Daoy (cell line): ENCODE measurements around the gene WDTC1. TPM values are rescaled to one million over a fixed set of nuclear protein-coding genes. Genes with fewer than 3 reads are reported as not detected.
A peak's percentile ranks its signal among the peaks of the same experiment; 100 is the strongest.
"Not testable (repeated sequence)": the region's sequence is repeated elsewhere in the genome, so short reads cannot be mapped to it uniquely, and the experiment has no call there.

Experiments
- DNase-seq: peaks from one replicate; pipeline ENCODE4 v3.0.0-alpha.2; 2015; ENCODE audit warnings: low read depth
- total RNA-seq: library from RNA; depleted of rRNA; stranded (reverse); fragments of >200 nt; shearing (Covaris generic); gene quantifications from 2 replicates; pipeline ENCODE4 v1.2.3, GENCODE V29; 2014; rRNA removed

Gene WDTC1, protein sequence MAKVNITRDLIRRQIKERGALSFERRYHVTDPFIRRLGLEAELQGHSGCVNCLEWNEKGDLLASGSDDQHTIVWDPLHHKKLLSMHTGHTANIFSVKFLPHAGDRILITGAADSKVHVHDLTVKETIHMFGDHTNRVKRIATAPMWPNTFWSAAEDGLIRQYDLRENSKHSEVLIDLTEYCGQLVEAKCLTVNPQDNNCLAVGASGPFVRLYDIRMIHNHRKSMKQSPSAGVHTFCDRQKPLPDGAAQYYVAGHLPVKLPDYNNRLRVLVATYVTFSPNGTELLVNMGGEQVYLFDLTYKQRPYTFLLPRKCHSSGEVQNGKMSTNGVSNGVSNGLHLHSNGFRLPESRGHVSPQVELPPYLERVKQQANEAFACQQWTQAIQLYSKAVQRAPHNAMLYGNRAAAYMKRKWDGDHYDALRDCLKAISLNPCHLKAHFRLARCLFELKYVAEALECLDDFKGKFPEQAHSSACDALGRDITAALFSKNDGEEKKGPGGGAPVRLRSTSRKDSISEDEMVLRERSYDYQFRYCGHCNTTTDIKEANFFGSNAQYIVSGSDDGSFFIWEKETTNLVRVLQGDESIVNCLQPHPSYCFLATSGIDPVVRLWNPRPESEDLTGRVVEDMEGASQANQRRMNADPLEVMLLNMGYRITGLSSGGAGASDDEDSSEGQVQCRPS
- total RNA-seq: 10.3 and 14.1 TPM in 2 replicates

DNA sequence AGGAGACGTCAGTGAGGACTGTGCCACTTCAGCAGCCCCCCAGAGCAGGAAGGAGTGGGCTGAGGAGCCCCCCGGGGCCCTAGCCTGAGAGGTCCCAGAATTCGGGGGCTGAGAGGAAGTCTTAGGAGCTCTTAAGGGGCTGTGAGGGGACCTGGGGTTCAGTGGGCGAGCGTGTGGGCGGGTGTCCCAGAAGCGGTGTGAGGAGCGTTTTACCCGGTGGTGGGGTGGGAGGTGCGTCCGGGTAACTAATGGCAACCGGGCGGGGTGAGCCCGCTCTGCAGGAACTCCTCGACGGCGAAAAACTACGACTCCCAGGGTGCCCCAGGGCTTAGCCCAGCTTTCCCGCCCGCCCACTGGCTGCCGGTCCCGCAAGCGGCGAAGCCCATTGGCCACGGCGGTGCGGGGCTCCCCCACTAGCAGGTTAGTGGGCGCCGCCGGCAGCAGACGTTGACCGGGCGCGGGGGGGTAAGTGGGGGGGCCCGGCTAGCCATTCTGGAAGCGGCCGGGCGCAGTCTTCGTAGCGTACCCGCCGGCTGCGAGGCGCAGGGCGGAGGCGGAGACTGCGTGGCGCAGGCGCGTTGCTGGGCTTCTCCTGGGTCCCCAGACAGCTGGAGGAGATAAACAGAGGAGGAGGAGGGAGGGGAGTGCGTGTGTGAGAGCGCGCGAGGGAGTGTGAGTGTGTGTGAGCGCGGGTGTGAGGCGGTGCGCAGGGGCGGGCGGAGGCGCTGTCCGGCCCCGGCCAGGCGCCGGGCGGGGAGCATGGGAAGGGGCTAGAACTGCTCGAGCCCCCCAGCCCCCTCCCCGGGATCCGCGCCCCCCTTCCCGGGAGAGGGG, at the start of gene WDTC1:
TSS of gene WDTC1 (plus strand) at position 584 of the 834 bp plus-strand sequence. CDS start 26,423 bp downstream, outside the sequence.
- peak; percentile 98 for DNase-seq

DNA sequence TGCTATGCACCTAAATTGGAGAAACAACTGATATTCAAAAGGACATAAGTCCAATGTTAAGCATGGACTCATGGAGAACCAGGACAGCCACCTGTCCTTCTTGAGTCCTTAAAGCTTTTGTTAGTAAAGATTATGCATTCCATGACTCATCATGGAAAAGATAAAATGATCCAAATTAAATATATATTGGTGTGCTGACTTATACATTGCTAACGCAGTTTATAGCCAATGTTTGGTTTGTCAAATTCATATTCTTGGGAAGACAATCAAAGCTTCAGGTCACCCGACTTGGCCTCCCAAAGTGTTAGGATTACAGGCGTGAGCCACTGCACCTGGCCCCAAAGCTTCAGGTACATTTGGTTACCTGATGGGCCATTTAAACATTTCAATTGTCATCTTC, 49.8 kb upstream of the WDTC1 start:
- not testable (repeated sequence) for DNase-seq

DNA sequence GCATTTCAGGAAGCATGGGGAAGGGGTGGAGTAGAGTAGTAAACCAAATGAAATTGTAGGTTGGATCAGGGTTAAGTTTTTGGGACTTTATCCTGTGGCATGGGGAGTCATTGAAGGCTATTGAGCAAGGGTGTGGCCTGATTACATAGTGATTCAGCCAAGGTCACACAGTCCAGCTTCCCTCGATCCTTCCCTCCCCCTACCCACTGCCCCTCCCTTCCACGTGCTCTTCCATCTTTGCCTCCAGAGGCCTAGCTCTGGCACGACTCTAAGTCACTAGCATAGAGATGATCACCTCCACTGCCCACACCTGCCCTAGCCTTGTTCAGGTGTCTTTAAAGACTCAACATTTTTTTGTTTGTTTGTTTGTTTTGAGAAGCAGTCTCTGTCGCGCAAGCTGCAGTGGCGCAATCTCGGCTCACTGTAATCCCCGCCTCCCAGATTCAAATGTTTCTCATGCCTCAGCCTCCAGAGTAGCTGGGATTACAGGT, 42.3 kb upstream of the WDTC1 start:
- peak; percentile 45 for DNase-seq

DNA sequence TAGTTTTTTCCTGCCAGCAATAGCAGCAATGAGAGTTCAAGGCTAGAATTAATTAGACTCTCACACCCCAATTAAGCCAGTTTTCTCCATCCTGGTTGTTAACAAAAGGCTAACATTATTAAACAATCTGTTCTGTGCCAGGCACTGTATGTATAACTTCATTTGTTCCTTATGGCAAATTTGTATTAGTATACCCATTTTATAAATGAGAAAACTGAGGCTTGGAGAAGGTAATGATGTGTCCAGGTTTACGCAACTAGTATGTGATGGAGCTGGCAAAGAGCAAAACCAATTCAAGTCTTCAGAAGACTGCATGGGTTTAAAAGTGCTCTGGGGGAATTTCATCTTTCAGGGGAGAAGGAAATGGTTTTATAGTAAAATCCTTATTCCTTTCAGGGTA, 41.2 kb upstream of the WDTC1 start:
- DNase-seq: no peak

DNA sequence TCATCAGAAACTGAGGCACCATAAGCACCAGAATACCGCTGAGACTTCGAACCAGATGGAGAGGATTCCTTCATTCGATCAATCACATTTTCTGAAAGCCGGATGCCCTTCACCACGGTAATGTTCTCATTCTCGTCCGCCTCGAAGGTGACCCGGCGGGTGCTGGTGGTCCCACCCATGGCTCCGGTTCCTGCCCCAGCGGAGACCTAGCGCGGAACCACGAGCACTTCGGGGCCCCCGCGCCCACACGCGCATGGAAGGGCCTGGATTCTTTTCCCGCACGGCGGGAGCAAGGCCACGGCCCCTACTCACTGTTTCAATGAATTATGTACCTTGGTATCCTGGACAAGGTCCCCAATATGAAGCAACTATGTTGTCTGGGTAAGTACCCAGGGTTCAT, 33.1 kb upstream of the WDTC1 start:
- no peak for DNase-seq

DNA sequence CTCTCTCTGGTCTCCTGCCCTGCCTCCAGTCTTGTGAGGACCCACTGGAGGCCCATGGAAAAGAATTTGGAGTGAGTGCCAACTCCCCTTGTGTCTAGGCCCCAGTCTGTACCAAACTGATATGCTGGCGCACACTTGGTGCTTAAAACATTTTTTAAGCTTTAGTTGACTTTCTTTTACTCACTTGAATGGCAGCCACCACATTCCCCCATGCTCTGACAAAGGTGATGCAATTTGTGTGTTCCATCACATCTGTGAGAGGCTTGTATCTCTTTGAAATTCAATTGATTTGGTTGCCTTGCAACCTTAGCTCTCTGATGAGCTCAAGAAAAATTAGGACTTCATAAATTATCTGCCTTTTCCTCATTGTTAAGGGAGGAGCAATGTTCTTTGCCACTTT, 30.5 kb upstream of the WDTC1 start:
- DNase-seq: no peak

DNA sequence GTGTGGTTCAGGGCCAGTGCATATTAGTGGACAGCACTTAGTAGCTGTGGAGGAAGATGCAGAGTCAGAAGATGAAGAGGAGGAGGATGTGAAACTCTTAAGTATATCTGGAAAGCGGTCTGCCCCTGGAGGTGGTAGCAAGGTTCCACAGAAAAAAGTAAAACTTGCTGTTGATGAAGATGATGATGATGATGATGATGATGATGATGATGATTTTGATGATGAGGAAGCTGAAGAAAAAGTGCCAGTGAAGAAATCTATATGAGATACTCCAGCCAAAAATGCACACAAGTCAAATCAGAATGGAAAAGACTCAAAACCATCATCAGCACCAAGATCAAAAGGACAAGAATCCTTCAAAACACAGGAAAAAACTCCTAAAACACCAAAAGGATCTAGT, 27.2 kb upstream of the WDTC1 start:
- not testable (repeated sequence) for DNase-seq

DNA sequence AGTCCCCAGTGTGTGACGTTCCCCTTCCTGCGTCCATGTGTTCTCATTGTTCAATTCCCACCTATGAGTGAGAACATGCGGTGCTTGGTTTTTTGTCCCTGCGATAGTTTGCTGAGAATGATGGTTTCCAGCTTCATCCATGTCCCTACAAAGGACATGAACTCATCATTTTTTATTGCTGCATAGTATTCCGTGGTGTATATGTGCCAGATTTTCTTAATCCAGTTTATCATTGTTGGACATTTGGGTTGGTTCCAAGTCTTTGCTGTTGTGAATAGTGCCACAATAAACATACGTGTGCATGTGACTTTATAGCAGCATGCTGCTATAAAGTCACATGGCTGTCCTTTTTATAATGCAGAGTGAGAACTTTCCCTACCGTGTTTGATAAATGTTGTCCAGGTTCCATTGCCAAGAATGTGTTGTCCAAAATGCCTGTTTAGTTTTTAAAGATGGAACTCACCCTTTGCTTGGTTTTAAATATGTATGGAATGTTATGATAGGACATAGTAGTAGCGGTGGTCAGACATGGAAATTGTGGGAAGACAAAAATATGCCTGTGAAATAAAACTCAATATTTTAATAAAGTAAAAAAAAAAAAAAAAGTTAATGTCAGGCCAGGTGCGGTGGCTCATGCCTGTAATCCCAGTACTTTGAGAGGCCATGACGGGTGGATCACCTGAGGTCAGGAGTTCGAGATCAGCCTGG, 26.1 kb upstream of the WDTC1 start:
- not testable (repeated sequence) for DNase-seq

DNA sequence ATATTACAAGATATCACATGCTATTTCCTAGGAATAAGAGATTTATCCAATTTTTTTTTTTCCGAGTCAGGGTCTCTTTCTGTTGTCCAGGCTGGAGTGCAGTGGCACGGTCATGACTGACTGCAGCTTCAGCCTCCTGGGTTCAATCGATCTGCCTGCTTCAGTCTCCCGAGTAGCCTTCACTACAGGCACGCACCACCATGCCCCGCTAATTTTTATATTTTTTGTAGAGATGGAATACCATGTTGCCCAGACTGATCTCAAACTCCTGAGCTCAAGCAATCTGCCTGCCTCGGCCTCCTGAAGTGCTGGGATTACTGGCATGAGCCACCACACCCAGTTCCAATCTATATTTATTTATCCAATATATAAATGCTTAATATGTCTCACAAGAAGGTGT, 18.0 kb upstream of the WDTC1 start:
- DNase-seq: no peak

DNA sequence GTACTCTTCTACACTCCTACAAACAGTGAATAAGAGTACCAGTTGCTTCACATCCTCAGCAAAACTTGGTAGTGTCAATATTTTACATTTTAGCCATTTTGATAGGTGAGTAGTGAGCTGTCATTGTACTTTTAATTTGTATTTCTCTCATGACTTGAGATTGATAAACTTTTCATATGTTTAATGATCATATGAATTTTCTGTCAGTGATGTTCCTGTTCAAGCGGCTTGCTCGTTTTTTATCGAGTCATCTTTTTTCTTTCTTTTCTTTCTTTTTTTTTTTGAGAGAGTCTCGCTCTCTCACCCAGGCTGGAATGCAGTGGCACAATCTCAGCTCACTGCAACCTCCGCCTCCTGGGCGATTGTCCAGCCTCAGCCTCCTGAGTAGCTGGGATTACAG, 17.0 kb upstream of the WDTC1 start:
- DNase-seq: no peak

DNA sequence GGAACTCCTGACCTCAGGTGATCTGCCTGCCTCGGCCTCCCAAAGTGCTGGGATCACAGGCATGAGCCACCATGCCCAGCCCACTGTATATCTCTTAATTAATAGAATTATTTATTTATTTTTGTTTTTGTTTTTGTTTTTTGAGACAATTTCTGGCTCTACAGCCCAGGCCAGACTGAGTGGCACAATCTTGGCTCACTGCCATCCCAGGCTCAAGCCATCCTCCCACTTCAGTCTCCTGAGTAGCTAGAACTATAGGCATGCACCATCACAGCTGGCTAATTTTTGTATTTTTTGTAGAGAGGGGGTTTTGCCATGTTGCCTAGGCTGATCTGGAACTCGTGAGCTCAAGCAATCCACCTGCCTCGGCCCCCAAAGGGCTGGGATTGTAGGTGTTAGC, 15.7 kb upstream of the WDTC1 start:
- no peak for DNase-seq

DNA sequence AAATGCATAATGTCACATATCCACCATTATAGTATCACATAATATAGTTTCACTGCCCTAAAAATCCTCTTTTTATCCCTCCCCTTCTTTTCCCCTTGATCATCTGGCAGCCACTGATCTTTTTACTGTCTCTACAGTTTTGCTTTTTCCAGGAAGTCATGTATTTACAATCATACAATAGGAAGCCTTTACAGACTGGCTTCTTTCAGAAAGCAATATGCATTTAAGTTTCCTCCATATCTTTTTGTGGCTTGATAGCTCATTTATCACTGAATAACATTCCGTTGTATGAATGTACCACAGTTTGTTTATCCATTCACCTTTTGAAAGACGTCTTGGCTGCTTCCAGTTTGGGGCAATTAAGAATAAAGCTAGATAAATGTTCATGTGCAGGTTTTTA, 14.3 kb upstream of the WDTC1 start:
- no peak for DNase-seq

DNA sequence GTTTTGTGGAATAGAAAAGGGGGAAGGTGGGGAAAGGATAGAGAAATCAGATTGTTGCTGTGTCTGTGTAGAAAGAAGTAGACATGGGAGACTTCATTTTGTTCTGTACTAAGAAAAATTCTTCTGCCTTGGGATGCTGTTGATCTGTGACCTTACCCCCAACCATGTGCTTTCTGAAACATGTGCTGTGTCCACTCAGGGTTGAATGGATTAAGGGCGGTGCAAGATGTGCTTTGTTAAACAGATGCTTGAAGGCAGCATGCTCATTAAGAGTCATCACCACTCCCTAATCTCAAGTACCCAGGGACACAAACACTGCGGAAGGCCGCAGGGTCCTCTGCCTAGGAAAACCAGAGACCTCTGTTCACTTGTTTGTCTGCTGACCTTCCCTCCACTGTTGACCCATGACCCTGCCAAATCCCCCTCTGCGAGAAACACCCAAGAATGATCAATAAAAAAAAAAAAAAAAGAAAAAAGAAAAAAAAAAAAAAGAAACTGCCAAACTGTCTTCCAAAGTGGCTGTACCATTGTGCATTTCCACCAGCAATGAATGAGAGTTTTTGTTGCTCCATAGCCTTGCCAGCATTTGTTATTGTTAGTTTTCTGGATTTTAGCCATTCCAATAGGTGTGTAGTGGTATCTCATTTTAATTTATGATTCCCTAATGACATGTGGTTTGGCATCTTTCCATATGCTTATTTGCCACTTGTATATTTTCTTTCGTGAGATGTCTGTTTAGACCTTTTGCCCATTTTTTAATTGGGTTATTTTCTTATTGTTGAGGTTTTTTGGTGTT, 13.5 kb upstream of the WDTC1 start:
- DNase-seq: not testable (repeated sequence)

DNA sequence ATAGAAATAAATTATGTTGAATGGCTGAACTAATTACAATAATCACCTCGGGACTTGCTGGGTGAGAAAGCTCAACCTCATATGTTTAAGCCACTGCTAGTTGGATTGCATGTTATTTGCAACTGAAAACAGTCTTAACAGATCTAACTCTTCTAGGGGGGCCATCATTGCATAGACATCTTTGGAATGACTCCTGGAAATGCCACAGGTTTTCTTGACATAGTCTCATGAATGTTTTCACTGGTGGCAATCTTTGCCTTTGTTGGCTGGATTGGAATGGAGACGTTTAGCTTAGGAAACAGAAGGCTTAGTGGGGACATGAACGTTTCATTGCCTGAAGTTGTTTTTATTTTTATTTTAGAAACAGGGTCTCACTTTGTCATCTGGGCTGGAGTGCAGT, 8.8 kb upstream of the WDTC1 start:
- DNase-seq: no peak

DNA sequence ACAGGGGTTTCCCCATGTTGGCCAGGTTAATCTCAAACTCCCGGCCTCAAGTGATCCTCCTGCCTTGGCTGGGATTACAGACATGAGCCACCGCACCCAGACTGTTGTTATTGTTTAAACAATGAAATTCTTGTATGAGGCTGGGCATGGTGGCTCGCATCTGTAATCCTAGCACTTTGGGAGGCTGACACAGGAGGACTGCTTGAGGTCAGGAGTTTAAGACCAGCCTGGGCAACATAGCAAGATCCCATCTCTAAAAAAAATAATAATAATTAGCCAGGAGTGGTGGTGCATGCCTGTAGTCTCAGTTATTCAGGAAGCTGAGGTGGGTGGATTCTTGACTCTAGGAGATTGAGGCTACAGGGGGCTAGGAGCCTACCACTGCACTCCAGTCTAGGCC, 6.7 kb upstream of the WDTC1 start:
- DNase-seq: no peak

DNA sequence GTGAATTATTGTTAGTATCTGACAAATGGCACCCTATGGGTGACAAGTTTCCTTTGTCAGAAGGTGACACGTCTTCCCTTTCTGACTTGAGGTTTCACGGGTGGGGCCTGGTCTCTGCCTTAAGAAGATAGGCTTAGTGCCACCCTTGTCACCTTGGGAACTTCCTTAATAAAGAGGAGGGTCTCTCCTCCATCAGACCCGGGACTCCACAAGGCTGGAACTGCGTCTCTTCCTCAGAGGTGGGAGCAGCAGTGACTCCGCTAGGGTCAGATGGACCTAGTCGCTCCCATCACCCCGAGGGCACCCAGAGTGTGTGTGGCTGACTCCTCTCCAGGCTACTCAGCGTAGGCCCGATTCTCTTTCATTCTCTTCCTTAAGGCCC, 774 bp upstream of the WDTC1 start:
- peak; percentile 9 for DNase-seq

DNA sequence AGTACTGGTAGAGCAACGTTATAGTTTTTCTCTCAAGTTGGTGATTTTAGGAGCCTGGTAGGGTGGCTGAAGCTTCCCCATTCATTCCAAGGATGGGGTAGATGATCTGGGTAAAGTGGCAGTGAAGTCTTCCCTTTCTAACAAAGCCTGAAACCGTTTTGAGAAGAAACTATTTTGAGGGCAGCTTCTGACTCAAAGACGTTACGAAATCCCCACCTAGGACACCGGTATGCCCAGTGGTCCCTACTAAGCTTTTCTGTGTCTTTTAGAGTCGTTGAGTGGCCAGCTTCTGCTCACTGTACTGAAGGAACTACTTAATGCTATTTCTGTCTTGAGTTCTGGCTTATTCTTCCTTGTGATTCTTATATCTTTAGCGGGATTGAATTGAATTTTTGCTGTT, 1.4 kb downstream of the WDTC1 start:
- no peak for DNase-seq

DNA sequence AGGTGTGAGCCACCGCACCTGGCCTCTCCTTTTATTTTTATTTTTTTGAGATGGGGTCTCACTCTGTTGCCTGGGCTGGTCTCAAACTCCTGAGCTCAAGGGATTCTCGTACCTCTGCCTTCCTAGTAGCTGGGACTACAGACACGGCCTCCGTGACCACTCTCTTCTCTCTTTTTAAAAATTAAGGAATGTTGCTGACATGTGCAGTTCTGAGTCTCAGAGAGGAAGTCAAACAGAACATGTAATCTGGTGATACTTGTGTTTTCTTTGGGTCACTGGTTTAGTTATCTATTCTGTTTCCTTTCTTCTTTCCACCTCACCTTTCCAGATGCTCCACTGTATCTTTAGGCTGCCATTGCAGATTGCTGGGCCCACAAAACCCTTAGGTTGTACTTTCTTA, 2.7 kb downstream of the WDTC1 start:
- DNase-seq: no peak

DNA sequence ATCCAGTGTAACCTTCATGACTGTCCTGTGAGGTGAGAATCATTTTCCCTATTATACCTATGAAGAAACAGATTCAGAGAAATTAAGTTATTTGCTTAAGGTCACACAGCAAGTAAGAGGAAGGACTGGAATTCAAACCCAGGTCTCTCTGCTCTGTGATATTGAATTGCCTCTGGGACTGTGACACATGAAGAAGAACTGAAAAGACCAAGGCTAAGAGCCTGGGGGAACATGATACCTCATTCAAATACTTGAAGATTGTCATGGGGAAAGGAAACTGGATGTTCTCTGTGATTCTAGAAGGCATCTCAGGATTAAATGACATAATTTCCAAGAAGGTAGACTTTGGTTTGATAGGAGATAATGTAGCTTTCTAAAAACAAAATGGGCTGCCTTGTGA, 3.6 kb downstream of the WDTC1 start:
- no peak for DNase-seq

DNA sequence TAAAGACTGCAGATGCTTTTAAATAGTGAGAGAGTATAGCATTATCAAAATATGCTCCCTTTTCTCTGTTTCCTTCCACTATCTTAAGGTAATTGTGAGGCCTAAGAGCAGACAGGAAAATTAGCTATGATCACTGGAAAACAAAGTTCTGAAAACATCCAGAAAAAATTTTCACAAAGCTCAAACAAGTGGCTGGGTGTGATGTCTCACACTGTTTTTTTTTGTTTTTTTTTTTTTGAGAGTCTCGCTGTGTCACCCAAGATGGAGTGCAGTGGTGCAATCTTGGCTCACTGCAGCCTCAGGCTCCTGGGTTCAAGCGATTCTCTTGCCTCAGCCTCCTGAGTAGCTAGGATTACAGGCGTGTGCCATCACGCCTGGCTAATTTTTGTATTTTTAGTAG, 7.2 kb downstream of the WDTC1 start:
- DNase-seq: no peak

DNA sequence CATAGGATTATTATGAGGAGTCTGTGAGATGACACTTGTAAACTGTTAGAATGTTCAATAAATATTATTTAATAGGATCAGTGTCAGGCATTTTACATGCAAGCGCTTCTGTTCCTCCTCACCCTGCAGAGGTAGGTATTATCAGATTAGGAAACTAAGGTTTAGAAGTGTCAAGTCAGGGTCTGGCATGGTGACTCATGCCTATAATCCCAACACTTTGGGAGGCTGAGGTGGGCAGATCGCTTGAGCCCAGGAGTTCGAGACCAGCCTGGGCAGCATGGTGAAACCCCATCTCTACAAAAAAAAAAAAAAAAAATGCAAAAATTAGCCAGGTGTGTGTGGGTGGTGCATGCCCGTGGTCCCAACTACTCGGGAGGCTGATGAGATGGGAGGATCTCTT, 9.2 kb downstream of the WDTC1 start:
- not testable (repeated sequence) for DNase-seq
